ENCODE measurements around the gene GALNS. TPM values are rescaled to one million over a fixed set of nuclear protein-coding genes. Genes with fewer than 3 reads are reported as not detected.

Gene GALNS
- total and polyA plus RNA-seq, 2 donors = 4.8 to 23.9 TPM

DNA sequence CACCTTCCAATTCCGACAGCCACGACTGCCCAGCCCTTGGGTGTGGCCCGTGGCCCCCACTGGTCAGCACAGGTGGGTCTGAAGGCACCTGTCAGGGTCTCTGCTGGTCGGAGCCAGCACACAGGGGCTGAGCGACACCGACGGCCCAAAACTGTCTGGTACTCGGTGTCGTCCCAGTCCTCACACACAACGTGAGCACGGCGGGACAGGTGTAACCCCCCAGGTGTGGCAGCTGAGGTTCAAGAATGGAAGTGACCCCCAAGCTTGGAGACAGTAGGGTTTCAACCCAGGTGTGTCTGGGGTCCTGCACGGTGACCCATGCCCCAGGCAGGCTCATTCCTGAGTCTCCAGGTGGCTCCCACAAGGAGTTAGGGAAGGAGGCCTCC, 1.0 kb downstream of the GALNS start:
- Histone ChIP-seq H3K9me3 (ENCODE audit: control insufficient read depth in 2 of 2, insufficient read depth in 1 of 2, low read length in 1 of 2) (peaks cover 0 to 3% of the 10 kb centered on the region in 2 donors), H3K27ac (ENCODE audit: low read depth in 1 of 2, low read length in 1 of 2) (peak overlapping the region in 1 of 2 donors; percentile 31)
- WGBS = 94% methylated on average over 13 of the region's 13 CpGs

DNA sequence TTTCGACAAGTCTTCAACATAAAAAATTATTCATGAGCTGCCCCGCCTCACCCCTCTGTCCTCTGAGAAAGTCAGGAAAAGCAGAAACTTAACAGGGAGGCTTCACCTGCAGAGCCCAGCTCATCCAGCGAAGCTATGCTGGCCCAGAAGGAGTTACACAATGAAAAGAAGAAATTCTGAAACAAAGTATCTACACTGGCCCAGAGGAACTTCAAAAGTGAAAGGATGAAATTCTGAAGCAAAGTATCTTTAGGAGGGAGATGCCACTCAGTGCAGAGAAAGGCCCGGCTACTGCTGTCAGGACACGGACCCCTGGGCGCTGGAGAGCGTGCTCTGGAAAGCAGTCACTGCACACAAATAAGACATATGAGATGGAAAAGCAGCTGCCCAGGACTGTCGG, 1.6 kb downstream of the GALNS start:
- 86% methylated on average over 8 of the region's 8 CpGs for WGBS
- no peak for DNase-seq (ENCODE audit: low read depth in 6 of 9, low spot score in 9 of 9)
- Histone ChIP-seq H3K27me3 (ENCODE audit: control insufficient read depth in 2 of 2, insufficient read depth in 1 of 2, low read length in 1 of 2) (no peaks in the 10 kb centered on the region), H3K4me1 (ENCODE audit: control insufficient read depth in 2 of 2, insufficient read depth in 2 of 2, low read length in 2 of 2) (peaks cover 17 to 33% of the 10 kb centered on the region in 2 donors), H3K9me3 (ENCODE audit: control insufficient read depth in 2 of 2, insufficient read depth in 1 of 2, low read length in 1 of 2) (peaks cover 0 to 3% of the 10 kb centered on the region in 2 donors), H3K27ac (ENCODE audit: low read depth in 1 of 2, low read length in 1 of 2) (no peak overlapping the region), H3K4me3 (ENCODE audit: low read length in 2 of 2) (no peak overlapping the region), H3K36me3 (ENCODE audit: control insufficient read depth in 2 of 2, insufficient read depth in 2 of 2, low read length in 1 of 2) (peaks cover 10 to 22% of the 10 kb centered on the region in 2 donors)

More for the DNA sequence above, 1.0 kb downstream of the GALNS start:
- Histone ChIP-seq H3K4me3 (ENCODE audit: low read length in 2 of 2) (peak overlapping the region; percentile 32 to 94), H3K27me3 (ENCODE audit: control insufficient read depth in 2 of 2, insufficient read depth in 1 of 2, low read length in 1 of 2) (no peaks in the 10 kb centered on the region), H3K36me3 (ENCODE audit: control insufficient read depth in 2 of 2, insufficient read depth in 2 of 2, low read length in 1 of 2) (peaks cover 14 to 26% of the 10 kb centered on the region in 2 donors), H3K4me1 (ENCODE audit: control insufficient read depth in 2 of 2, insufficient read depth in 2 of 2, low read length in 2 of 2) (peaks cover 17 to 33% of the 10 kb centered on the region in 2 donors)
- DNase-seq (ENCODE audit: low read depth in 6 of 9, low spot score in 9 of 9) = no peak

DNA sequence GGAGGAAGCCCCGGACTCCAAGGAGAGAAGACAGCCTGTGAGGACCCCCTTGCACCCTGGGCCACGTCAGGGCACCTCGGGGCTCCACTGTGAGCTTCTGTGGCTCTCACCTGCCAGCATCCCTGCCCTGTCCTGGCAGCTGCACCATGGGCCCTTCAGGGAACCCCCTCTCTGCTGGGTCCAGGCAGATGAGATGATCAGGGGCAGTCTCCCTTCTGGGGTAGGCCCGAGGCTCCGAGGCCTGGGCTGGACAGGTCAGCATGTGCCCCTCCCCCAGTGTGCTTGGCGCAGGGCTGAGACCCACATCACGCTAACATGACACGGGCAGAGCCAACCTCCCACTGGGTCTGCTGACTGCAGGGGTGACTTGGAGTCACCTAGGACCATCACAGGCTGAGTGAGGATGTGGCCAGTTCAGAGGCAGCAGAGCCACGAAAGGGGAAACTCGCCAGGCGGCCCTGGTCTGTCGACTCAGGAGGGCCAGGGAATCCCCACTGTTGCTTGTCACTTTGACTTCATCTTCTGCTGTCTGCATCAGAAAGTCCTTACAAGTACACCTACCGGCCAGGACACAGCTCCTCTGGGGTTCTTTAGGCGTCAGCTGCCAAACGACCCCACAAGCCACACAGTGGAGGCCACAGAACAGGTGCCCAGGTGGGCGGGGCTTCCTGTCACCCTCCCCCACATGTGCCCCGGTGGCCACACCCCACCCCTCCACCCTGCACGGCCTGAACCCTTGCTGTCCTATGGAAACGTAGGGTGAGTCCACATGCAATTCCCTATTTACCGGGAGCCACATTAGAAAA, 2.2 kb downstream of the GALNS start:
- peaks cover 17 to 33% of the 10 kb centered on the region in 2 donors for H3K4me1 ChIP-seq (ENCODE audit: control insufficient read depth in 2 of 2, insufficient read depth in 2 of 2, low read length in 2 of 2)
- no peaks in the 10 kb centered on the region for H3K27me3 ChIP-seq (ENCODE audit: control insufficient read depth in 2 of 2, insufficient read depth in 1 of 2, low read length in 1 of 2)
- H3K36me3 ChIP-seq (ENCODE audit: control insufficient read depth in 2 of 2, insufficient read depth in 2 of 2, low read length in 1 of 2) = peaks cover 9 to 19% of the 10 kb centered on the region in 2 donors
- no peak overlapping the region for H3K27ac ChIP-seq (ENCODE audit: low read depth in 1 of 2, low read length in 1 of 2)
- 48% methylated on average over 20 of the region's 20 CpGs for WGBS
- H3K4me3 ChIP-seq (ENCODE audit: low read length in 2 of 2) = no peak overlapping the region
- H3K9me3 ChIP-seq (ENCODE audit: control insufficient read depth in 2 of 2, insufficient read depth in 1 of 2, low read length in 1 of 2) = peaks cover 0 to 3% of the 10 kb centered on the region in 2 donors
- peak in 2 of 9 donors; percentile 29 to 54 for DNase-seq (ENCODE audit: low read depth in 6 of 9, low spot score in 9 of 9)

DNA sequence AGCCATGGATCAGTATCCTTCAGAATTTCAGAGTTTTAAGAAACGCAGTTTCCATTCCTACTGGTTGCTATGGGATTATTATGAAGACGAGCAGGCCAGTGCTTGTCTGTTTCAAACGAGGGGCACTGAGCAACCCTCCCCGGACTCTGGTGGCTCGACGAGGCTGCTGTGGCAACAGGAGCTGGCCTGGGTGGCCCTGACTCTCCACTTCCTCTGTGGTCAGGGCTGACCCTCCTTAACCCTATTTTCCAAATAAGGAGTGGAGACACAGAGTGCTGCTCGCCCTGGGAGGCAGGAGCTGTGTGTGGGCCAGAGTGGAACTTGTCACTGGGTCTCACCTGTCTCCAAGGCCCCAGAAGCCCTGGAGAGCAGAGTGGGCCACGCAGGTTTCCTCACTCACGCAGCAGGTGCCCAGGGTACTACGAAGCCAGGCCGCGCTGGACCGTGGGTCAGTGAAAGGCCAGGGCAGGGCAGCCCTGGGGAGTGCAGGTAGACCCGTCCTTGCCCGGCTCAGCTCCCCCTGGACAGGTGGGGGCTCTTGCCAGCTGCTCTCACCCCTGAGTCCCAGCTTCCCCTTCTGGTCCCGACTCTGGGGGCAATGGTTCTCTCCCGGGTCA, 3.3 kb downstream of the GALNS start:
- Histone ChIP-seq H3K4me3 (ENCODE audit: low read length in 2 of 2) (no peak overlapping the region), H3K9me3 (ENCODE audit: control insufficient read depth in 2 of 2, insufficient read depth in 1 of 2, low read length in 1 of 2) (peaks cover 0 to 3% of the 10 kb centered on the region in 2 donors), H3K27ac (ENCODE audit: low read depth in 1 of 2, low read length in 1 of 2) (no peak overlapping the region), H3K27me3 (ENCODE audit: control insufficient read depth in 2 of 2, insufficient read depth in 1 of 2, low read length in 1 of 2) (no peaks in the 10 kb centered on the region), H3K4me1 (ENCODE audit: control insufficient read depth in 2 of 2, insufficient read depth in 2 of 2, low read length in 2 of 2) (peaks cover 15 to 32% of the 10 kb centered on the region in 2 donors), H3K36me3 (ENCODE audit: control insufficient read depth in 2 of 2, insufficient read depth in 2 of 2, low read length in 1 of 2) (peaks cover 7 to 9% of the 10 kb centered on the region in 2 donors)
- no peak for DNase-seq (ENCODE audit: low read depth in 6 of 9, low spot score in 9 of 9)
- WGBS = 95% methylated on average over 17 of the region's 17 CpGs

DNA sequence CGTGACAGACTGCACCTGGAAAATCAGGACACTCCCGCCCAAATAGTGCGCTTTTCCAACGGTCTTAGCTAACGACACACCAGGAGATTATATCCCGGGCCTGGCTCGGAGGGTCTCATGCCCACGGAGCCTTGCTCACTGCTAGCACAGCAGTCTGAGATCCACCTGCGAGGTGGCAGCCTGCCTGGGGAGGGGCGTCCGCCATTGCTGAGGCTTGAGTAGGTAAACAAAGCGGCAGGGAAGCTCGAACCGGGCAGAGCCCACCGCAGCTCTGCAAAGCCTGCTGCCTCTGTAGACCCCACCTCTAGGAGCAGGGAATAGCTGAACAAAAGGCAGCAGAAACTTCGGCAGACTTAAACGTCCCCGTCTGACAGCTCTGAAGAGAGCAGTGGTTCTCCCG, 5.1 kb downstream of the GALNS start:
- no peaks in the 10 kb centered on the region for H3K27me3 ChIP-seq (ENCODE audit: control insufficient read depth in 2 of 2, insufficient read depth in 1 of 2, low read length in 1 of 2)
- H3K36me3 ChIP-seq (ENCODE audit: control insufficient read depth in 2 of 2, insufficient read depth in 2 of 2, low read length in 1 of 2) = peaks cover 7 to 9% of the 10 kb centered on the region in 2 donors
- H3K4me1 ChIP-seq (ENCODE audit: control insufficient read depth in 2 of 2, insufficient read depth in 2 of 2, low read length in 2 of 2) = peaks cover 8 to 21% of the 10 kb centered on the region in 2 donors
- WGBS = 95% methylated on average over 19 of the region's 19 CpGs
- no peak overlapping the region for H3K27ac ChIP-seq (ENCODE audit: low read depth in 1 of 2, low read length in 1 of 2)
- H3K9me3 ChIP-seq (ENCODE audit: control insufficient read depth in 2 of 2, insufficient read depth in 1 of 2, low read length in 1 of 2) = peaks cover 0 to 3% of the 10 kb centered on the region in 2 donors
- no peak for DNase-seq (ENCODE audit: low read depth in 6 of 9, low spot score in 9 of 9)
- H3K4me3 ChIP-seq (ENCODE audit: low read length in 2 of 2) = no peak overlapping the region

DNA sequence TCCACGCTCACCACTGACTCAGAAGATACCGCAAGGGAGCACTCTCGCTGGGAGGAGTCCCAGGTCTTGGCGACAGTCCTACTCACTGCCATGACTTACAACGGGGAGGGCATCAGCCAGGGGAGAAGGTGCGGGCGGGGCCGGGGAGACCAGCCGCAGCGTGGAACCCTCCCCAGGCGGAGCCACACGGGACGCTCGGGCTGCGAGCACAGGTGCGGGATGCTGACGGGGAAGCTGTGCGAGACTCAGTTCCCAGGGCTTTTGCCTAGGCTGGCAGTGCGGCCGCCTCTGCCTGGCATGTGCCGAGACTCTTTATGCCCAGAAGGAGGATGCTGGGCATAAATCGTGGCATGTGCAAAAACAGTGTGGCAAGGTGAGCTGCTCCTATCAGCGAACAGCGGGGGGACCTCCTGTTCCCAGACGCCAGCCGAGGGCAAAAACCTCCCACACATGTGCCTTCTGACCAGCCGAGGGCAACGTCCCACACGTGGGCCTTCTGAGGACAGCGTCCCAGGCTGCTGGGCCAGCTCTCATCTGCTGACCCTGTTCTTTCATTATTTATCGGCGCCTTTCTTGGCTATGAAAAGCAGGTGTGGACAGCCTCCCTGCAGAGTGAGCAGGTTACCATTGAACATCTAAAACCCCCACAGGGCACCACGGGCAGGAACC, 6.1 kb downstream of the GALNS start:
- Histone ChIP-seq H3K36me3 (ENCODE audit: control insufficient read depth in 2 of 2, insufficient read depth in 2 of 2, low read length in 1 of 2) (peaks cover 7 to 9% of the 10 kb centered on the region in 2 donors), H3K27ac (ENCODE audit: low read depth in 1 of 2, low read length in 1 of 2) (no peak overlapping the region), H3K4me3 (ENCODE audit: low read length in 2 of 2) (no peak overlapping the region), H3K4me1 (ENCODE audit: control insufficient read depth in 2 of 2, insufficient read depth in 2 of 2, low read length in 2 of 2) (peaks cover 3 to 14% of the 10 kb centered on the region in 2 donors), H3K27me3 (ENCODE audit: control insufficient read depth in 2 of 2, insufficient read depth in 1 of 2, low read length in 1 of 2) (no peaks in the 10 kb centered on the region), H3K9me3 (ENCODE audit: control insufficient read depth in 2 of 2, insufficient read depth in 1 of 2, low read length in 1 of 2) (peaks cover 0 to 3% of the 10 kb centered on the region in 2 donors)
- WGBS = 94% methylated on average over 33 of the region's 33 CpGs
- DNase-seq (ENCODE audit: low read depth in 6 of 9, low spot score in 9 of 9) = no peak

DNA sequence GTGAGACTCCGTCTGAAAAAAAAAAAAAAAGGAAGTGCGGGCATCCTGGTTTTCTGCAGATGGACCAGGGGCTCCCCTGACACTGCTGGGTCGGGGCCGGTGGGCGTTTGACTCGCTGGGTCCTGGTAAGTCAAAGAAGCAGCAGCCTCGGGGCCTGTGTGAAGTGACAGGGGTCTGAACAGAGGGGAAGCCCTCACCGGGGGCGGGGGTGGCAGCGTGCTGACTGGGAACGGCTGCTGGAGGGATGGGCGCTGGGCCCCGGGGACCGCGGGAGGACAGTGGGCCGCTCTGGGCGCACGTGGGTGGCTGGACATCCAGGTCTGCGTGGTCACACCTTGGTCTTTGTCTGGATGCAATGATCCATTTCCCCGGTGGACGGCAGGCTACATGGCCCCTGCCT, 8.2 kb downstream of the GALNS start:
- no peaks in the 10 kb centered on the region for H3K27me3 ChIP-seq (ENCODE audit: control insufficient read depth in 2 of 2, insufficient read depth in 1 of 2, low read length in 1 of 2)
- DNase-seq (ENCODE audit: low read depth in 6 of 9, low spot score in 9 of 9) = no peak
- H3K4me3 ChIP-seq (ENCODE audit: low read length in 2 of 2) = no peak overlapping the region
- H3K27ac ChIP-seq (ENCODE audit: low read depth in 1 of 2, low read length in 1 of 2) = no peak overlapping the region
- H3K4me1 ChIP-seq (ENCODE audit: control insufficient read depth in 2 of 2, insufficient read depth in 2 of 2, low read length in 2 of 2) = no peaks in the 10 kb centered on the region
- 95% methylated on average over 21 of the region's 21 CpGs for WGBS
- no peaks in the 10 kb centered on the region for H3K9me3 ChIP-seq (ENCODE audit: control insufficient read depth in 2 of 2, insufficient read depth in 1 of 2, low read length in 1 of 2)
- H3K36me3 ChIP-seq (ENCODE audit: control insufficient read depth in 2 of 2, insufficient read depth in 2 of 2, low read length in 1 of 2) = peaks cover 7 to 9% of the 10 kb centered on the region in 2 donors

DNA sequence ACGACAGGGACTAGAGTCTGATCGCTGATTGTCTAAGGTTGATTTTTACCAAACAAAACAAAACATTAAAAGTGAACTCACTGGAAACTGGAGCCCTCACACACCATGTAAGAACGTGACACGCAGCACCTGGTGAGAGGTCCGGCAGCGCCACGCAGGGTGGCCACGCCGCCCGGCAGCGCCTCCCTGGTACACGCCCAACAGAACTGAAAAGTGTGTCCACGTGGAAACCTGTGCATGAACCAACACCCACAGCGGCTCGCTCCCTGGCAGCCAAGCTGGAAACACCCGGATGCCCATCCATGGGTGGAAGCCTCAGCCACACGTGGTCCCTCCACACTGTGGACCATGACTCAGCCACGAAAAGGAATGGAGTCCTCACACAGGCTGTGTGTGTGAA, 9.1 kb downstream of the GALNS start:
- H3K27ac ChIP-seq (ENCODE audit: low read depth in 1 of 2, low read length in 1 of 2) = no peak overlapping the region
- no peaks in the 10 kb centered on the region for H3K9me3 ChIP-seq (ENCODE audit: control insufficient read depth in 2 of 2, insufficient read depth in 1 of 2, low read length in 1 of 2)
- H3K4me1 ChIP-seq (ENCODE audit: control insufficient read depth in 2 of 2, insufficient read depth in 2 of 2, low read length in 2 of 2) = no peaks in the 10 kb centered on the region
- 92% methylated on average over 18 of the region's 18 CpGs for WGBS
- no peak for DNase-seq (ENCODE audit: low read depth in 6 of 9, low spot score in 9 of 9)
- no peak overlapping the region for H3K4me3 ChIP-seq (ENCODE audit: low read length in 2 of 2)
- H3K36me3 ChIP-seq (ENCODE audit: control insufficient read depth in 2 of 2, insufficient read depth in 2 of 2, low read length in 1 of 2) = peaks cover 7 to 9% of the 10 kb centered on the region in 2 donors
- H3K27me3 ChIP-seq (ENCODE audit: control insufficient read depth in 2 of 2, insufficient read depth in 1 of 2, low read length in 1 of 2) = no peaks in the 10 kb centered on the region

DNA sequence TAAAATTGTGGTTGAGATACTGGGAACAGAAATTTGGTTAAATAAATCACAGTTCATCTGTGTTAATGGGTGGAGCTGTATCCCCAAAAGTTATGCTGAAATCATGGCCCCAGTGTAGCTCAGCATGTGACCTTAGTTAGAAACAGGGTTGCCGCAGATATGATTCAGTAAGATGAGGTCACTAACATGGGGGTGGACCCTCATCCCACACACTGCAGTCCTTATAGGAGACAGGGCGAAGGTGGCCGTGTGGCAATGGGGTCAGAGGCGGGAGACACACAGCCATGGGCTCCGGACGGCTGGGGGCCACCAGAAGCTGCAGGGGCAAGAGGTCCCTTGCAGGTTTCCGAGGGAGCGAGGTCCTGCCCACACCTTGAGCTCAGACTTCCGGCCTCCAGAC, 10.7 kb downstream of the GALNS start:
- WGBS = 98% methylated on average over 9 of the region's 9 CpGs
- Histone ChIP-seq H3K27me3 (ENCODE audit: control insufficient read depth in 2 of 2, insufficient read depth in 1 of 2, low read length in 1 of 2) (no peaks in the 10 kb centered on the region), H3K4me1 (ENCODE audit: control insufficient read depth in 2 of 2, insufficient read depth in 2 of 2, low read length in 2 of 2) (no peaks in the 10 kb centered on the region), H3K4me3 (ENCODE audit: low read length in 2 of 2) (no peak overlapping the region), H3K9me3 (ENCODE audit: control insufficient read depth in 2 of 2, insufficient read depth in 1 of 2, low read length in 1 of 2) (no peaks in the 10 kb centered on the region), H3K27ac (ENCODE audit: low read depth in 1 of 2, low read length in 1 of 2) (no peak overlapping the region), H3K36me3 (ENCODE audit: control insufficient read depth in 2 of 2, insufficient read depth in 2 of 2, low read length in 1 of 2) (peaks cover 7 to 9% of the 10 kb centered on the region in 2 donors)
- no peak for DNase-seq (ENCODE audit: low read depth in 6 of 9, low spot score in 9 of 9)
